ENCODE measurements around the gene ARAP1.

ARAP1 gene

DNA sequence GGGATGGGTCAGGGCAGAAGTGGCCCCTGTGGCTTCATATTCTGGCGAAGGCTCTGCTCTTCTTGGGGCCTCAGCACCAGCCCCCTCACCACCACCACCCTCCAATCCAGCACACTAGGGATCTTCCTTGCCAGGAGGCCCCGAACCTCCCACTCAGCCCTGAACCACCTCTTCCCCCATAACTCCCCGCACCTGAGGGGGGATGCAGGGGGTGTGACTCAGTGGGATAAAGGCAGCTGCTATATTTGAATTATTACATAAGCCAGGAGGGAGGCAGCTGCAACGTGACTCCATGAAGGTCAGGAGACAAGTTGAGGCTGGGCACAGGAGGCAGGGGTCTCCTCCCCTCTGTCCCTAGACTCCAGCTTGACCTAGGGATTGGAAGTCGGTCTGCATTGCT, 72.3 kb downstream of the ARAP1 start:
- no peak for DNase-seq

DNA sequence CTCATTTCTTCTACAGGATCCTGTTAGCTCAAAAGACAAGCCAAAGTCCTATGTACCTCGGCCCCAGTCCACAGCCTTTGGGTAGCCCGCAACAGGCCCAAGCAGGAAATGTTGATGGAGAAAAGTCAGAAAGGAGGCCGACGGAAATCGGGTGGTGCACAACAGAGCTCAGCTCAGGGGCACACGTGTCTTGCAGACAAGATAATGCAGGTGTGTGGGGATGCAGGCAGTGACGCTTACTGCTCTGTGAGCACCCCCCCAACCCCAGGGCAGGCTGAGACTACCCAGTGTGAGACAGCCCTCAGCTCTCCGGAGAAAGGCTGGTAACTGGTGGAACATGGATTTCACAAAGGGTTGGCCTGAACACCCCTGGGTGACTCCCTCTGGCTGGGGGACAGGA, 73.7 kb downstream of the ARAP1 start:
- DNase-seq = no peak

DNA sequence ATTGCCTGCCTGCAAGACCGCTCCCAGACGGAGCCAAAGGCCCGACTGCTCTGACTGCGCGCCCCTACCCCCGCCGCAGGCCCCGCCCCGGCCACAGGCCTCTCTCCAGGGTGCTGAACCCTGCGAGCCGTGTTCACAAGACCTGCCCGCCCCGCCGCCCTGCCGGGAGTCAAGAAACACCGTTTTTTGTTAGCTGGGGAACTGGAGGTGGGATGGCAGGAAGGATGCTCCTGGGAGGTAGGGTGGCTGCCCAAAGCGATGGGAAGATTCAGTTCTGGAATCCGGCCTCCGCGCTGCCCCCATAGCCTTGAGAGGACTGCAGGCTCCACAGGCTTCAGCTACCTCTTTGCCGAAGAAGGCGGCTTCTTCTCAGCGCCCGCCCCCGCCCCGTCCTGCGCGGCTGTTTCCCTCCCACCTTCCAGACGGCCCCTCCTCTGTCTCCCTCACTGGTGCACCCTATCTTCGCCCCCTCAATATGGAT, 75.3 kb downstream of the ARAP1 start:
- DNase-seq = peak; percentile 50

DNA sequence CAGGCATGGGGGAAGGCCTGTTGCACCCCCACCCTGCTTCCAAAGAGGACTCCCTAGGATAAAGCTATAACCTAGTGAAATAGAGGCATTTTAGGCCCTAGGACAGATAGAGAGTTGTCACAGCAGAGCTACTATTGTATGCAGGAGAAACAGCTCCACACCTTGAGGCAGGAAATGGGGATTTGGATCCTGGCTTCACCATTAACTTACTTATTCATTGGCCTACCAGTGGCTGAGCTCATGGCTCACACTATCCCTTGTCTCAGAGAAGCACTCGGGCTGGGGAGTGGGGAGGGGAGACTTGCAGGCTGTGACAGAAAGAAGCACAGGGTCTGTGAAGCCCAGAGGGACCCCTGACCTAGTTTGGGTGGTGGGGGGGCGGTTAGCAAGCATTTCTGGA, 77.0 kb downstream of the ARAP1 start:
- DNase-seq = no peak

DNA sequence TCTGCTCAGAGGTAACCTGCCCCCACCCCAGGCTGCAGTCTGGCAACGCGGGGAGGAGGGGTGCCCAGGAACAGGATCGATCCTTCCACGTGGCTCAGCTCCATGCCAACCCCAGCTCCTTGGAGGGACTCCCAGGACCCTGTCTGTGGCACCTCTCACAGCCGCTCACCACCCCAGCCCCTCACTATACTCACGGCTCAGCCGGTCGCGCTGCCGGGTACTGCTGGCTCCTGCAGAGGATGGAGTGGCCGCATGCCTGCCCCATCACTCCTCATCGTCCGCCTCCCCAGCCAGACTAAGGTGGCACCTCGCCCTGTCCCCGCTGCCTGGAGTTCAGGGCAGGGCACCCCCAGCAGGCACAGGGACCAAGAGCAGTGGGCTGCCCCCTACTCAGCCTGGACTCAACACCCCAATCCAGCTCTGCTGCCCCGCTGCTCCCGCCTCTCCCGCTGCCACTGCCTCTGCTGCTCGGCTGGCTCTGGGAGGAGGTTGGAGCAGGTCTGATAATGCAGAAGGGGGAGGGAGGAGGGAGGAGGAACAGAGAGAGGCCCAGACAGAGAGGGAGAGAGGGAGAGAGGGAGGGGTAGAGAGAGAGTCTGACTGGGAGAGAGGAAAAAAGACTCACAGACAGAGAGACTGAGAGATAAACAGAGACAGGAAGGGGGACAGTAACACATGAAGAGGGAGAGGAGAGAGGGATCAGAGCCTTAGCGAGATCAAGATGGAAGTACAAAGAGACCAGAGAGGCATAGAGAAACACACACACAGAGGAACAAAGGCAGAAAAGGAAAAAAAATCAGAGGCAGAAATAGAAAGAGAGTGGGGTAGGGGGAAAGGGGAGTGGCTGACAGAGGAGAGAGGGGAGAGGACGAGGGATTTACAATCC, 78.0 kb downstream of the ARAP1 start, which contains the start of gene PDE2A:
Gene PDE2A (minus strand): TSS at position 480 of the 886 bp plus-strand sequence. CDS start 215 bp downstream, at position 265.
- no peak for DNase-seq

DNA sequence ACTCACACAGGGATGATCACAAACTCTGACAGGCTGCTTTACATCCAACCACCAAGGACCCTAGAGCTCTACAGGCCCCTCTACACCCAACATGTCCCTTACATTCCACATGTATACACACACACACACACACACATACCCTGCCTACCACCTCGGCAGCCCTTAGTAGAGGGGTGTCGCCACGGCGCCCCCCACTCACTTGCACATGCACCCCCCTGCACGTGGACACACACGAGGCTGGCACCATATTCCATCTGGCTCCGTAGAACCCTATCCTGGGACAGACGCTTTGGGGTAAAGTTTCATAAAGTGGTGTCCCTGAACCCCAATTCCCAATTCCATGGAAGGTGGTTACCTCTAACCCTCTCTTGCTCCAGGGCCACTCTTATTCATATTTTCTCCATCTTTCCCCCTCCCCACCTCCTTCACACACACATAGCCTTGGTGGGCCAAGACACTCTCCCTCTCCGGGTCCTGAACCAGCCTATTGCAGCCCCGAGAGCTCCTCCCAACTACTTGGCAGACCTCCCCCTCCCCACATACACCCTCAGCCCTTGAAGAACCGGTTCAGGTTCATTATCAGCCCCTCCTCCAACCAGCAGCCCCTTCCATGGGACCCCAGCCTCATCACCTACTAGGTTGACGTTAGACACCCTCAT, 78.8 kb downstream of the ARAP1 start:
- DNase-seq = no peak

DNA sequence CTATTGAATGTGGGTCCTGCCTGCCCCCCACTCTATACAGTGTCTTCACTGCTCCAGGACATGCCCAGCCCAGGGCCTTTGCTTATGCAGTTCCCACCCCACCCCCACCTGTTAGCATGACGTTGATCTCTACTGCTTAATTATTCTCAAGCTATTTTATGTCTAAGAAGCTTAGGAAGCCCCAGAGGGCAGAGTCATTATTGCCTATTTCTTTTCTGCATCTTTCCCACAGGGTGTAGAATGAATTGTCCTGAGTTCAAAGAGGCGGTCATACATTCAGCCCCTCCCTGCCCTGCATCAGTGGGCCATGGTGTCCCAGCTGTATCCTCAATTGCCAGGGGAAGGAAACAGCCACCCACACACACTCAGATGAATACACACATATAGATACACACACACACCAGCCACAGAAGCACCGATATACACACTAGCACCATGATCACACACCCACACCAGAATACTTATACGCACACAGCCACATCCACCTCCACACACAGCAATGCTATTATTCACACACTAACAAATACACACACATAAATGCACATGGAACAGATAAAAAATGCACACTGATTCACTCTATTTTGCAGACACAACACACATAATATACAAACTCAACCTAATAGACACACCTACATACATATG, 79.5 kb downstream of the ARAP1 start:
- no peak for DNase-seq

DNA sequence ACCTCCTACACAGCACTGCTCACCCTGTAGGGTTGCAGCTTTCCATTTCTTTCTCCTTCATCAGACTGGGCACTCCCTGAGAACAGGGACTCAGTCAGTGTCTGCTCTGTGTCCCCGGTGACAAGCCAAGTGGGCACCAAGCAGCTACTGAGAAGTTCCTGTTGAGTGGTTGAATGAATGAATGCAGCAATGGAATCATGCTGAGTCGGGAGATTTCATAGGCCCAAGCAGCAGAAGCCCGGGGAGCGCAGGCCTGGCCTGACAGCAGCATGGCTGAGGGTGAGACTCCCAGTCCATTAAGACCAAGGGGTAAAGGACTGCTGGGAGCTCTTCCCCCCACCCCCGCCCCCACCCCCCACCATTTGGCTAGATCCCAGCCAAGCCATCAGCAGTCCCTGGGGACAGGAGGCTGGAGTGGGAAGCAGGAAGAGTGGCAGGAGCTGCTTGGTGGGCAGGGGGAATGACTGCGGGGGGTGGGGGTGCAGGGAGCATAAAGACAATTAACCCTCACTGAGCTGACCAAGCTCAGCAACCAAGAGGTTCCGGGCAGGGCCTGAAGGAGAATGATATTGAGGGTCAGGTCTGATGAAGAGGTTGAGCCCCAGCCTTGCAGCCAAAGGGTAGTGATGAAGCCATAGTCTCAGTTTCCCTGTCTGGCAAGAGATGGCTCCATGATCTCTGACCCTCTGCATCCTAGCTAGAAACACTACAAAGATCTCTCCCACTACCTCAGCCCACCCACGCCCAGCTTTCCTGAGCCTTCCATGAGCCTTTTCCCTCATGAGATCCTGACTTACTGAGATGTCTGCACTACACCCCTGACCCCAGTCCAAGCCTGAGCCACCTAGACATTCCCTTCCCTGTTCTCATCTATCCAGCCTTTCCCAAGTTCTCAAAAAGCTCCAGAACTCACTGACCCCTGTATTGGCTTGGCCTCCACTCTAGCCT, 80.8 kb downstream of the ARAP1 start:
- no peak for DNase-seq

DNA sequence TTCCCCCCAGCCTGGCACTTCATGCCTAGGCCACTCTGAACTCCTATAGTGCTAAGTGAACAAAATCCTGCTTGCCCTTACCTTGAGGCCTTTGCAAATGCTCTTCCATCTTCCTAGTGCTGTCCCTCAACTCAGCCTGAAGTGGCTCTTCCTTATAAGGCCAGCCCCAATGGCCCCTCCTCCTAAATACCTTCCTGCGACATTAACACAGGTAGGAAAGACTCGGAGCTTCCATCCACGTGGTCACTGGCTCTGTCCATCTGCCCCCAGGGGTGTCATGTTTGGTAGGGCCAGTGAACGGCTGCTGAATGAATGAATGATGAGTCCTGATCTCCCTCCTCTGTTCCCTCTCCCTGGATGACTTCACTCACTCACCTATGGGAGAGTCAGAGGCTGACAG, 82.2 kb downstream of the ARAP1 start:
- no peak for DNase-seq

DNA sequence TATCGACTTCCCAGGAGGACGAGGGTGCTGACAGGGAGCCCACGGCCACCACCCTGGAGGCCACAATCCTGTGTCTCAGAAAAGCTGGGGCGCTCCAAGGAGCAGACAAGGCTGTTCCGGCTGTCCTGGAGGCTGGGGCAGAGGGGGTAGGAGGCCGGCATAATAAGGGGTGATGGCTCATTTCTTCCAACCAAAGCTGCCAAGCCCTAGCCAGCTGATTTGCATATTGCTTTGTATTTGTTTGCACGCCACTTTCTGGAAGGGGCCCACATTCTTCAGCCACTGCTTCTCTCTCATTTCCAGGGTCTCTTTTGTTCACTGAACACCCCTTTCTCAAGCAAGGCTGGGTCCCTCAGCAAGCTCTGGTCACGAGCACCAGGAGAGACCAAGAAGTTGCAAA, 82.7 kb downstream of the ARAP1 start:
- DNase-seq = no peak

DNA sequence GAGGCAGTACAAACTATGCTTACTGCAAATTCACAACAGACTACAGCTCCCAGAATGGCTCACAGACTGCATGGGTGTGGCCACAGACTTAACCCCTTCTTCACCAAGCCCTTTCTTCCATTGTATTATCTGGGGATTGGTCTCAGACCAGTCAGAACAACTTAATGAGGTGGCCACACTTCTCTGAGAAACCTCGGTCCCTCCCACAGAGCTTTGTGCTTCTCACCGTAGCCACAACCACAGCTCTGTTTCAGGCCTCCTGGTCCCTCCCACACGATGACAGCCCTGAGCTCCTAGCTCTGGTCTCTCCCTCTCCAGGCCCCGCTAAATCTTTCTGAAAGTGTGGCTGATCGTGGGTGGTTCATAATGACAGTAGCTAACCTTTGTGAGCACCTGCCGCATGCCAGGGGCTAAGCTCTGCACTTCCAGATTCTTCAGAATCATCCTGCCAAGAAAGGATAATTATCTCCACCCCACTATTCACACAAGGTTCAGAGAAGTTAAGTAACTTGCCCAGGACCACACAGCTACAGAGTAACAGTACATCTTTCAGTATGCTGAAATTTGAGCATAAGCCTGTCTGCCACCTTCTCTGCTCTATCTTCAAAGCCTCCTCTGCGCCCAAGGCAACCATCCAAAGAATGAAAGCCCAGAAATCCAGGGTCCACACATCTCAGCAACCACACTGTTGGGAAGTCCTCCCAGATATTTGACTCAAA, 83.4 kb downstream of the ARAP1 start:
- no peak for DNase-seq

DNA sequence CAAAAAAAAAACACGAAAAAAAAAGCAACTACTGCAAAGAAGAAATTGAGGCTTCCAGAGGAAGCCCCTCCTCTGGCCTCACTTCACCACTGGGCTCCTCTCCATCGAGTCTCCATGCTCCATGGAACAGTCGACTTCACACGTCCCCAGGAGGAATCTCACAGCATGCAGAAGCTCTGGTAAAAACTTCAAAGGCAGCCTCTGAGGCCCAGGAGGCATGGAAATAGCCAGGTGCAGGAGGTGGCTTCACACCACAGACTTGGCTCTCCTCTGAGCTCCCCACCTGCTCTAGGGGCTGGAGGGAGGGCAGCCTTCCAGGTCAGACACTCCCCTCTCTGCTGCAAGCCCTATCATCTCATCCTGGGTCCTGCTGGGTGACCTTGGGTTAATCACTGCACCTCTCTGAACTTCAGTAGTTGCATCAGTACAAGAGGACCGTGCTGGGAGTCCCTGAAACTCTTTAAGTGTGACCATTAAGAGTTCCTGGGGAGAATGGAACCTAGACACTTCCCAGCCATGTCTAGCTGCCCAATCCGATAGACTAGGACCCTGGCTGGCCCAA, 86.2 kb downstream of the ARAP1 start:
- no peak for DNase-seq

DNA sequence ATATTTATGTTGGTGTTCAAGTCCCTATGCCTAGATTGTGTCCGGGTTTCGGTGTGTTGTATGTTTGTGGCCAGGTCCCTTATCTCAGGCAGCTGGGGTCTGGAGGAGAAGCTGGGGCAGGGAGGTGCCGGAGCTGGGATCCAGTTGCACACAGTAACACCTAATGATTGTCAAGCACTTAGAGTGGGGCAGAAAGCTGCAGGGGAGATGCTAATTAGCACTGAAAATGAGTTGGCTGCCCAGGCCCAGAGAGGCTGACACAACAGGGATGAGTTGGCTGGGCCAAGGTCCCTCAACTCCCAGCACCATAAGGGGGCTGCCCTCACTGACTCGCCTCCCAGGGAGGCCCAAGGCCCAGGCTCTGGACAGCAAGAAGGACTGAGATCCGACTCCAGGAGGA, 90.2 kb downstream of the ARAP1 start:
- DNase-seq = no peak

DNA sequence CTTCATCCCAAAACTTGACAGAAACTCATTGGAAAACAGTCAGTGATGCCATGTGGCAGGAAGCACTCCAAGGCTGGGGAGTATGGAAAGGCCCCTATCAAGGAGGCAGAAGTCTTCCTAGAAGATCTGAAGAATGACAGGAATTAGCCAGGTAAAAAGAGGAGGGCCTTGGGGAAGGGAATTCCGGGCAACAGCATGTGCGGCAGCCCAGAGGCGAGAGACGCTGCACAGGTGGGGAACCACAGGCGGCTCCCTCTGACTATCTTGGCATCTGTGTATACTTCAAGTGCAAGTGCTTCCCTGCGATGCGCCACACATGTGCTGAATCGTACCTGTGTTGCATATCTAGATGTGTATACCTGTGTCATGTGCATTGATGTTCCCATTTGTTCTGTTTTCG, 90.7 kb downstream of the ARAP1 start:
- DNase-seq = no peak

DNA sequence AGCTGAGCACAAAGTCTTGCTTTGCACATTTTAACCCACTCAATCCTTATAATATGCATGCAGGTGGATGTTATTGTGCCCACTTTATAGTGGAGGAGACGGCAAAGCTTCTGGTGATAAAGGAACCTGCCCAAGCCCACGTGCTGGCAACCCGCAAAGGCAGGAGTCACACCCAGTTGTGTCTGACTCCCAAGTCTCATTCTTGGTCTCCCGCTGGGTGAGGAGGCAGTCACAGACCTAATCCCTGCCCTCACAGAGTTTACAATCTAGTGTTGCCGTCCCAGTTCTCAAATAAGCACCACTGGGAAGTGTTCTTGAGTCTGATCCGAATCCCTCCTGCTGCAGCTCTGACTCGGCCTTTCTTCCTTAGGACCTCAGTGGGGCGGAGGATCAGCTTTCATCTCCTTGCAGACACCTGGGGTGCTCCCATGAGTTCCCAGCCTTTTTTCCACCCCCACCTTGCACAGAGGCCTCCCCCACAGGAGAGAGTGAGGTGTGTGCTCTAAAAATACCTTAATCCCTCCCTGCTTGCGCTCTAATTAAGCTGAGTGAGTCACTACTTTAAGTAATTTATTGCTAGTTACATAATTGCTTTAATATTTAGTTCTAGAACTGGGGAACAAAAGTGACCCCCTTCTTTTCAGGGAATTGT, 93.1 kb downstream of the ARAP1 start:
- DNase-seq = no peak

DNA sequence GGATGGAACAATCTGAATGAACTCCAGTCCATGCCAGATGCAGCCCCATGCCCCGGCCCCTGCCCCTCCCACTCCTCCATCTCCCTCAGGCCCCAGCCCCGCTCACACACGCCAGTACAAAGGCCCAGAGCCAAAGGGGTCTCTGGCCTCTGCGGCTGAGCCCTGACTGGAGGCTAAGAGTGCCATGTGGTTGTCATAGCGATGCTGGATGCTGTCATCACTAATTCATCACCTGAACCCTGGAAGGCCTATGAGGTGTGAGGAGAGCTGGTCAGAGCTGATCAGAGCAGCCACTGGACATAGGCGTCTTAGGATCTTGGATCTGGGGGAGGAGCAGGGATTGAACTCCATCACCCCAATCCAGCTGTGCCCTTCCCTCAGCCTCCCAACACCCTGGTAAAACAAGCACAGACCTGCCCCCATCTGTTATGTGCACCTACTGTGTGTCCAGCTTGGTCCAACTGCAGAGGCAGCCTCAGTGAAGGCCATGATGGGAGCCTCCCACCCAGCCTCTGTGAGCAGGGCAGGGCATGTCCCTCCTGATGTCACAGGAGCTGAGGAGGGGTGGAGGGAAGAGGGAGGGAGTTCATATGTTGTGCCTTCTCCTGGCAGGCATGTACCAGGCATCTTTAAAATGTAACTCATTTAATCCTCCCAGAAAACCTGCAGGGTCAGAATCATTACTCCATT, 94.7 kb downstream of the ARAP1 start:
- DNase-seq = no peak

DNA sequence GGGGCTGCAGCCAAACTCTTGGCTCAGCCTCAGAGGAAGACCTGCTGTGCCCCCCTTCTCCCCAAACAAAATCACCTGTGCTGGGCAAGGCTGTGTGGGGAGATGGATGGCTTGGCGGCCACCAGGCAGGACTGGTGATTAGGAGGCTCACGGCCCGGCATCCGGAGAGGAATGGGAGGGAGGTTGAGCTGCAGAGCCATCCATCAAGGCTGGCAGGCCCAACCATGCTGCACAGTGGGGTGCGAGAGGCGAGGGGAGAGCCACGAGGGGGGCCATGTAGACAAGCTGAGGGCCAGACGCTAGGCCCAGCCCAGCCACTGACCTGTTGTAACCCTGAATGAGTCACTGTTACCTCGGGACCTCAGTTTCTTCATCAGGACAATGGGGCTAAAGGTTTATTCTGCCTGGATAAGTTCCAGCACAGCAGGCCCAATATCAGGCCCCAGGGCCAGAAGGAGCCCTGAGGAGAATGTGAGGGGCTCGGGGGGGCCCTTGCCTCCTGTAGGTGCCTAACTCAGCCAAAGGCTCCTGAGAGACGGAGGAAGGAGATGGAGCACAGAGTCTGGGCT, 96.2 kb downstream of the ARAP1 start:
- DNase-seq = no peak

DNA sequence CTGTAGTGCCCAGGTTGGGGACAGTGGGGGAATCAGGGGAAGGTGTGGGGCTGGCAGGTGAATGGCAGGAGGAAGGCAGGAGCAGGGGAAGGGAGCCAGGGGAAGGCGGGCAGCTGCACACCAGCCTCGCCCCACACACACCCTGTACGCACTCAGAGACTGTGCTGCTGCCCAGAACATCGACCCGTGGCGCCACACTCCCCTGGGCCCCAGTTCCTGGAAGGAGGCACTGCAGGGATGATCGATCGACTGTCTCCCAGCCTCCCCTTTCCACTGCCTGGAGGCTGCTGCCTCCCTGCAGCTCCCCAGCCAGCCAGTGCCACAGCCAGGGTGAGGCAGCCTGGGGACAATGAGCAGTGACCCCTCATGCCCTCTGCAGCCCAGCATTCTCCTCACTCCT, 97.2 kb downstream of the ARAP1 start:
- DNase-seq = no peak

DNA sequence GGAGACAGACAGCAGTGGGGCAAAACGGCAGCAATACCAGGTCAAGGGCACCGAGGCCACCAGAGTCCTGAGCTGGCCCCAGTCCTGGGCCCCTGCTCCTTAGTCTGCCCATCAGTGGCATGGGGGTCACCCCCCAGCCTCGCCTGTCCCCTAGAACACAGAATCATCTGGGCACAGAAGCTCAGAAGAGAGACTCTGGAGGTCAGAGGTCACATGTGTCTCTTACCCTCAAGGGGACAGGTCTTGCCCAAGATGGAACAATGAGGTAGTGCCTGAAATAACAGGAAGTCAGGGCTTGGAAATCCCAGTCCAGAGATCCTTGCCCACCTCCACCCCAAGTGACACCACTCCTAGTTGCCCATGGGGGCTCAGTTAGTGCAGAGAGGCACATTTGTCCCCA, 98.6 kb downstream of the ARAP1 start:
- no peak for DNase-seq

All from activated T-cell treated with anti-CD3 and anti-CD28 coated beads for 4 hours (primary cell).